ENCODE data around the gene RNF141.

DNA sequence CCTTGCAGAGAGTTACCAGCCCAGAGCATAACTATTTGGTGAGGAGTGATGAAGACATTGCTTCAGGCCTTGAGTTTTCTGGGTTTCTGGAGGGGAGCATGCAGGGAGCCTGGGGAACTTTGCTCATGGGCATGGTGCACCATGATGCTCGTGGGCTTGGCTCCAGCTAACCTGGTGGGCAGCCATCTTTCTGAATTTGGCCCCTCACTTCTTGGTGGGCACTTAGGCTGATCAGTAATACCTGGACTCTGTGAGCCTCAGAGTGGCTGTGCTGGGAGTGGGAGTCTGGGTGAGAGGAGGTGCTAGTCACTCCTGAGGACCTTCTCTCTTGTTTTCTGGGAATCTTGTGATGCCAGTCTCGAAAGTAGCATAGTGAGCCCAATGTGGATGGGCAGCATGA, 55.3 kb downstream of the RNF141 start:
- TF ChIP-seq, protein P1, sequence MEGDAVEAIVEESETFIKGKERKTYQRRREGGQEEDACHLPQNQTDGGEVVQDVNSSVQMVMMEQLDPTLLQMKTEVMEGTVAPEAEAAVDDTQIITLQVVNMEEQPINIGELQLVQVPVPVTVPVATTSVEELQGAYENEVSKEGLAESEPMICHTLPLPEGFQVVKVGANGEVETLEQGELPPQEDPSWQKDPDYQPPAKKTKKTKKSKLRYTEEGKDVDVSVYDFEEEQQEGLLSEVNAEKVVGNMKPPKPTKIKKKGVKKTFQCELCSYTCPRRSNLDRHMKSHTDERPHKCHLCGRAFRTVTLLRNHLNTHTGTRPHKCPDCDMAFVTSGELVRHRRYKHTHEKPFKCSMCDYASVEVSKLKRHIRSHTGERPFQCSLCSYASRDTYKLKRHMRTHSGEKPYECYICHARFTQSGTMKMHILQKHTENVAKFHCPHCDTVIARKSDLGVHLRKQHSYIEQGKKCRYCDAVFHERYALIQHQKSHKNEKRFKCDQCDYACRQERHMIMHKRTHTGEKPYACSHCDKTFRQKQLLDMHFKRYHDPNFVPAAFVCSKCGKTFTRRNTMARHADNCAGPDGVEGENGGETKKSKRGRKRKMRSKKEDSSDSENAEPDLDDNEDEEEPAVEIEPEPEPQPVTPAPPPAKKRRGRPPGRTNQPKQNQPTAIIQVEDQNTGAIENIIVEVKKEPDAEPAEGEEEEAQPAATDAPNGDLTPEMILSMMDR (conservative IDR thresholded peaks at IDR 0.05 in 1 of 2, IDR thresholded peaks at IDR 0.05 in 1 of 2; ENCODE audit: low read depth in 1 of 2, low read length in 2 of 2) = no peak
- no peak for TF ChIP-seq EZH2 (IDR thresholded peaks at IDR 0.05; ENCODE audit: low read length, missing control alignments)

All from fibroblast of lung (primary cell).